Inflammatory macrophage (primary cell): ENCODE measurements around the gene HLA-DRB5.
"Not testable (repeated sequence)": the region's sequence is repeated elsewhere in the genome, so short reads cannot be mapped to it uniquely, and the experiment has no call there.

ENCODE experiments used
- DNase-seq, 2 donors: peaks; one replicate each; pipeline ENCODE4 v3.0.0-alpha.2; 2020 to 2022

The HLA-DRB5 gene

DNA sequence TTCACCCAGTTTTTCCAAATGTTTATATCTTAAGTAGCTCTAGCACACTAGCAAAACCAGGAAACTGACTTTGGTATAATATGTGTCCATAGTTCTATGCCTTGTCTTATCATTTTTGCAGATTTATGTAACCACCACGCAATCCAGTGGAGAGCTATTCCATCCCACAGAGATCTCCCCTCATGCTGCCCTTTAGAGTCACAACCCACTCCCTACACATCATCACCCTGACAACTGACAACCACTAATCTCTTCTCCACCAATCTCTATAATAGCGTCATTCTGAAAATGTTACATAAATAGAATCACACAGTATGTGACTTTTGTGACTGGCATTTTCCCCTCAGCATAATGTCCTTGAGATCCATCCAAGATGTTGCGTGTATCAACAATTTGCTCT lies 29.1 kb downstream of the HLA-DRB5 start:
- DNase-seq: no peak

DNA sequence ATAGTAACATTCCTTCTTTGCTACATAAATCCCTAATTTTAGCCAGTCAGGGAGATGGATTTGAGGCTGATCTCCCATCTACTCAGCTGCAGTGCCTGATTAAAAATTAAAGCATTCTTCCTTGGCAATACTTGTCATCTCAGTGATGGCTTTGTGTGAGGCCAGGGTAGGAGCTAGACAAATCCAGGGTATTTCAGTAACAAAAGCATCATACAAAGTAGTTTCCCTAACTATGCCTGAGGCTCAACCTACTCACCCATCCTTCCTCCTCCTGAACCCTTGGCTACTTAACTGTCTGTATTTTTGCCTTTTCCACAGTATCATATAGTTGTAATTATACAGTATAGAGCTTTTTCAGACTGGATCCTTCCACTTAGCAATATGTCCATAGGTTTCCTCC lies 37.7 kb downstream of the HLA-DRB5 start:
- DNase-seq: no peak

DNA sequence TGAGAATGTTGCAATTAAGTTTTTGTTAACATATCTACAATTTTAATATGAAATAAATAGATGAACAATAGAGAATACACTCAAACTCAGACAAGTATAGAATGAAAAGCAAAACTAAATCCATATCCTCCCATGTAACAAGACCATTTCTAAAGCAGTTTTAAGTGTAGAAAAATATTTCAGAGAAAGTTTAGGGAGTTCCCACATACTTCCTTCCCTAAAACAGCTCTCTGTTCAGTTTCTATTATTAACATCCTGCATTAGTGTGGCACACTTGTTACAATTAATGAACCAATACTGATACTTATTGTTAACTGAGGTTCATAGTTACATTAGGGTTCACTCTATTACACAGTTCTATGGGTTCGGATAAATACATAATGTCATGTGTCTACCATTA lies 38.4 kb downstream of the HLA-DRB5 start:
- DNase-seq: no peak

DNA sequence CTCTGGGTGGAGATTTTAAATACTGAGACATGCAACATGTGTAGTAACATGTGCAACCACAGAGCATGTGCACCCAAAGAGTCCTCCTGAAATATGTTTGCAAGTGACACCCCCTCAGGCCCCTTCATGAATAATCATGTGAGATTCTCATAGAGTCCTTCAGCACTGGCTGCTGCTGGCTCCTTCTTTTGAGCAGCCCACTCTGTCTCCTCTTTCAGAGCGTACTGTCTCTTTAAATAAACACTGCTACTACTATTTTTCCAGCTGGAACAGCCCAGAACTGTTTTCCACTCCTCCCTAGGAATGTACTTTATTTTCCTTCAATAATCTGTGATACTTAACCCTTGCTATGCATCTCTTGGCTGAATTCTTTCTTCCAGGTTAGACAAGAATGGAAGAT lies 42.0 kb downstream of the HLA-DRB5 start:
- DNase-seq: no peak

DNA sequence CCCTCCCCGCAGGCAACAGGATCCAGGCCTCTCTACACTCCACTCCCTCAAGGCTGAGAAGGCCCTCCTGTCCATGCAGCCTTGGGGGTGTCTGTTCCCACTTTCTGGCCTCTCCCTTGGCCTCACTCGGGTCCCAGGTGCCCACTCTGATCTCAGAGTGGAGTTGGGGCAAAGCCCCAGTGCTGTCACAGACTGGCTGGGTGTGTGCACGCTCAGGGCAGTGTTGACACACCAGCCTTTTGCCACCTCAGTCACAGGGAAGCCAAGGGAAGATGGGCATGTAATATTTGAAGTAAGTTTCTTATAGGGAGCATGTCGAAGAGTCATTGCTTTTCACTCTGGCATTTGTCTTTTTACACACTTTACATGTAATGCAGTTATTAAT lies 45.5 kb downstream of the HLA-DRB5 start:
- DNase-seq: no peak

DNA sequence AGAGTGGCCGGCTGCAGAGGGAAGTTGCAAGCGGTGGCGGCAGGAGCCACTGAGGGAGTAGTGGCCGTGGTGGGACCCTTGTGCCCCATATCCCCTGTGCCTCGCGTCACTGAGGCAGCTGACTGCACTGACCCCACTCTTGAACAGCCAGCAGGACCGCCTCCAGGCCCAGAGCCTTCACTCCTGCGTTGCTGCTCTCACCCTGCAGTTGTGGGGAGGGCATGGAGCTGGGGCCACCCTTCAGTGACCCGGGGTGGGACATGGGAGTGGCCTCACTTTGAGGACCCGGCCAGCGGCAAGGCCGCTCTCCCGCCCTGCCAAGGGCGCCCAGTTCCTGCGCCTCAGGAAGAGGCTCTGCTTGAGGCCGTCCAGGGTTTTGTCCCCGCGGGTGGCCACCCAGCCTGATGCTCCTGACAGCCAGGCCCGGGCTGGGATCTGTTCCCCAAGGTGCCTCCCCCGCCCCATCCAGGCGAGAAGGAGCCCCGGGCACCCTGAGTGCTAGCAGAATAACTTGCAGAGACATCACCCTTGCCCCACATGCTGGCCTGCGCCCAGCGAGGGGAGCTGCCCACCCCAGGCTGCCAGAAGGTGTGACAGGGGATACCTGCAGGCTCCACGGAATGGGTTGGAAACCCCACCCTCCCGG lies 46.0 kb downstream of the HLA-DRB5 start:
- no peak for DNase-seq

DNA sequence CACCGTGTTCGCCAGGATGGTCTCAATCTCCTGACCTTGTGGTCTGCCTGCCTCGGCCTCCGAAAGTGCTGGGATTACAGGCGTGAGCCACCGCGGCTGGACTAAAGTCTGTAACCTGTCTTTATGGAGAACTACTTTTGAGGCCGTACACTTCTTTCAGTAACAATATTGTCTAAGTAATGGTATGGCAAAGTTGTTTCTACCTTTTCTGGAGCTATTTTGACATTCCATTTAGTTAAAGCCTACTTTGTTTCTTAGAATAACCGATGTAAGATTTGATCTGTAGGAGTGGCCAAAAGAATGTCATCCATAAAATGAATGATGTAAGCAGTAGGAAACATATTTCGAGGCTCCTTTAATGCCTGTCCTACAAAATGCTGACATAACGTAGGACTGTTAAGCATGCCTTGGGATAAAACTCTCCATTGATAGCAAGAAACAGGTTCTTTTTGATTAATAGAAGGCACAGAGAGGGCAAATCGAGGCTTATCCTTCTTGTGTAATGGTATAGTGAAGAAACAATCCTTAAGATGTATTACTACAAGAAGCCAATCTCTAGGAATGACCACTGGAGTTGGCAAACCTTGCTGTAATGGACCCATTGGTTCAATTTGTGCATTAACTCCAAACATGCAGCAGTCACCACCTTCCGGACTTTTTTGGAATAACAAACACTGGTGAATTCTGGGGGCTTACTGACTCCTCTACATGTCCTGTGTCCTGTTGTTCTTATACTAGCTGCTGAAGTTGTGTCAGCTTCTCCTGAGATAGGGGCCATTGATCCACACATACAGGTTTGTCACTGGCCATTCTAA lies 54.5 kb downstream of the HLA-DRB5 start:
- DNase-seq: no peak

DNA sequence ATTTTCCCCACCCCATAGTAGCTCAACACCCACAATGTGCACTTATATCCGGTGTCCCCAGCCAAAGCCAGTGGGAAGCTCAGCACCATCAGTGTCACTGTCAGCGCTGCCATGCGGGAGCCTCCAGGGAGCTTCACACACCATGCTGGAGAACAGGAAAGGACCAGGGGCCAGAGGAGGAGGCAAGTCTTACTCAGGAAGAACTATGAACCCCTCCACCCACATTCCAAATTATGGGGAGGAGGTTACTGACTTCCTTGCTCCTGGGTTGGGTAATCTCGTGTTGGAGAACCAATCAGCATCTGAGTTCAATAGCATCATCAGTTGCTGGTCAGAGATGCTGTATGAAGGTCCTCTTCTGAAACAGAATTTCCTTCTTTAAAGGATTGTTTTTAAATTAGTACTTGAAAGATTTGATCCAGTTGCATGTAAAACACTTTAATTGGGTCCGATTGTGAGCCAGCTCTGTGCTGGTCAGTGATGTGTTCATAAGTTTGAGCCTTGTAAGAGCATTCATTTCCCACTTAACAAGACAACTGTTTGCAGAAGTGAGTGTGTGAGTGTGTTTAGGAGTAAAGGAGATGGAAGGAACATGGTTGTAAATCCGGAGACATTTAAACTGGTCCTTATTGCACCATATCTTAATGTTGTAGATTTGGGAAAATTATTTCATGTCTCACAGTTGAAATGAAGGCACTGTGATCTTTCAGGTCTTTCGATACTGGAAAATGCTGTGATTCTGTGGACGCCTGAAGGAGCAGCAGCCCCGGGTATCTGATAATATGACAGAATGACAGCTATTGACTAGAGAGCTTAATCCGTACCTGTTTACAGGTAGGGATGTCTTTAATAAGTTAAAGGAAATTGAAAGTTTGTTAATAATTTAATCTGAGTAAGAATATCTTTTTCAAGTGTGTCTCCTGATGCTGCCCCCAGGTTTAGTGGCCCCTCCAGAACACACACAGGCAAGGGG lies 56.4 kb downstream of the HLA-DRB5 start:
- peak; percentile 79 to 80 for DNase-seq

DNA sequence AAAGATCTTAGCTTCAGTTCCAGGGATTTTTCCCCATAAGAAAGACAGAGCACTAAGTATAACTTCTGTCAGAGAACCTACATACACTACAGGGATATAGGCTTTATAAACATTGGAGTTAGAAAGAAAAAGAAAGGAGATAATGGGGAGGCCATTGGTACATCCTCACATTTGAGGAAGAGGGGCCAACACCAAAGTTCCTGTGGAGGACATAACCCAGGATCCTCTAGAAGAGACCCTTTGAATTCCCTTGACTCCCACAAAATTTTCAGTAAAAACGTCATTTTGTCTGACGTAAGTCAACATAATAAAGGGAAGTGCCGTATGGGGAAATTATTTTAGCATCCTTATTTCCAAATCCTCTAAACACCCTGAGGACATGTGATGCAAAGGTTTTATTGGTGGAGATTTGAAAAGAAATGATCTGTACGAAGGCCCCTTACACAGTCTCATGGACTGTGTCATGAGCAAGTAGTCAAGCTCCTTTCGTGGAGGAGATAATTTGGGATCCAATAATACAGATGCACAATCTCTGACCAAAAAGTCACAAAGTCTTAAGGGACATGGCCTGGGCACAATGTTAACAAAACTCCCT lies 57.2 kb downstream of the HLA-DRB5 start:
- DNase-seq: peak; percentile 69 to 93

DNA sequence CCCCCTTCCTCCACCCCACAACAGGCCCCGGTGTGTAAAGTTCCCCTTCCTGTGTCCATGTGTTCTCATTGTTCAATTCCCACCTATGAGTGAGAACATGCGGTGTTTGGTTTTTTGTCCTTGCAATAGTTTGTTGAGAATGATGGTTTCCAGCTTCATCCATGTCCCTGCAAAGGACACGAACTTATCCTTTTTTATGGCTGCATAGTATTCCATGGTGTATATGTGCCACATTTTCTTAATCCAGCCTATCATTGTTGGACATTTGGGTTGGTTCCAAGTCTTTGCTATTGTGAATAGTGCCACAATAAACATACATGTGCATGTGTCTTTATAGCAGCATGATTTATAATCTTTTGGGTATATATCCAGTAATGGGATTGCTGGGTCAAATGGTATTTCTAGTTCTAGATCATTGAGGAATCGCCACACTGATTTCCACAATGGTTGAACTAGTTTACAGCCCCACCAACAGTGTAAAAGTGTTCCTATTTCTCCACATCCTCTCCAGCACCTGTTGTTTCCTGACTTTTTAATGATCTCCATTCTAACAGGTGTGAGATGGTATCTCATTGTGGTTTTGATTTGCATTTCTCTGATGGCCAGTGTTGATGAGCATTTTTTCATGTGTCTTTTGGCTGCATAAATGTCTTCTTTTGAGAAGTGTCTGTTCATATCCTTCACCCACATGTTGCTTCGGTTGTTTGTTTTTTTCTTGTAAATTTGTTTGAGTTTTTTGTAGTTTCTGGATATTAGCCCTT lies 62.2 kb downstream of the HLA-DRB5 start:
- DNase-seq: not testable (repeated sequence)
